ENCODE data around the gene GUK1. TPM values are rescaled to one million over a fixed set of nuclear protein-coding genes. Genes with fewer than 3 reads are reported as not detected.

The GUK1 gene
- total RNA-seq, 1 donor from 2014 or later = 136 TPM

DNA sequence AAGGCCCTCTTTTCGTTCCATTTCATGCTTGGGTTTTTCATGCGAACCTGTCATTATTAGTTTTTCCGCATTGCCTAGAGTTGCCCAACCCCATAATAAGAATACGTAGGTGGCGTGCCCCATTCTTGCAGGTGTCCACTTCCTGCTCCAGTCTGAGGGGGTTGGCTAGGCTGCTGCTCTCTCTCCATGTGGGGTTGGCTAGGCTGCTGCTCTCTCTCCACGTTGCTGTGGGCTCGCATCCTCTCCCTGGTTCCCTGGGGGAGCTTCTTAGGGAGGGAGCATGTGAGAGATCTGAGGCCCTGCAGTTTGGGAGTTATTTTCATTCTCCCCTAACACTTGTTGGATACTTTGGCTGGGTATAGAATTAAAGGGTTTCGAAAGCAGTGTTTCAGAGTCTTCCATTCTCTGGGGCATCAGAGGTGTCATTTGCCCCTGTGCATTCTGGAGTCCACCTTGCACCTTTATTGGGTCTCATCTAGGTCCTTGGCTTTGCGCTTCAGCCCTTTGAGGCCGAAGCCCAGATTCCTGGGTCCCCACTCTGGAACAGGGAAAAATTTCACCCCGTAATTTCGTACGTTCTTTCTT is 45.6 kb upstream of the GUK1 start:
- Mint-ChIP-seq H3K9me3 (peaks cover 18% of the 10 kb centered on the region), H3K27me3 (ENCODE audit: low read depth) (no peaks in the 10 kb centered on the region), H3K36me3 (peaks cover 46% of the 10 kb centered on the region), H3K27ac (no peak overlapping the region), H3K4me1 (peaks cover 5% of the 10 kb centered on the region), H3K4me3 (no peak overlapping the region)
- no peak for DNase-seq (ENCODE audit: low spot score in 2 of 2, unreplicated experiment in 2 of 2)
- no peak for TF ChIP-seq CTCF (IDR thresholded peaks at IDR 0.05; ENCODE audit: unreplicated experiment)

- TF ChIP-seq CTCF (IDR thresholded peaks at IDR 0.05; ENCODE audit: unreplicated experiment) = no peak
- H3K4me1 Mint-ChIP-seq = peaks cover 2% of the 10 kb centered on the region
- peaks cover 18% of the 10 kb centered on the region for H3K9me3 Mint-ChIP-seq
- no peak overlapping the region for H3K27ac Mint-ChIP-seq
- H3K36me3 Mint-ChIP-seq = peaks cover 46% of the 10 kb centered on the region
- DNase-seq (ENCODE audit: low spot score in 2 of 2, unreplicated experiment in 2 of 2) = no peak
- no peaks in the 10 kb centered on the region for H3K27me3 Mint-ChIP-seq (ENCODE audit: low read depth)
- no peak overlapping the region for H3K4me3 Mint-ChIP-seq
Observed at GRCh38 chr1:228095161-228095560, 44.9 kb upstream of the GUK1 start.

GRCh38 chr1:228095938-228096337 is 44.1 kb upstream of the GUK1 start:
- peaks cover 46% of the 10 kb centered on the region for H3K36me3 Mint-ChIP-seq
- H3K9me3 Mint-ChIP-seq = peaks cover 18% of the 10 kb centered on the region
- H3K4me3 Mint-ChIP-seq = no peak overlapping the region
- no peaks in the 10 kb centered on the region for H3K27me3 Mint-ChIP-seq (ENCODE audit: low read depth)
- H3K27ac Mint-ChIP-seq = no peak overlapping the region
- peaks cover 2% of the 10 kb centered on the region for H3K4me1 Mint-ChIP-seq
- no peak for DNase-seq (ENCODE audit: low spot score in 2 of 2, unreplicated experiment in 2 of 2)
- TF ChIP-seq CTCF (IDR thresholded peaks at IDR 0.05; ENCODE audit: unreplicated experiment) = no peak

DNA sequence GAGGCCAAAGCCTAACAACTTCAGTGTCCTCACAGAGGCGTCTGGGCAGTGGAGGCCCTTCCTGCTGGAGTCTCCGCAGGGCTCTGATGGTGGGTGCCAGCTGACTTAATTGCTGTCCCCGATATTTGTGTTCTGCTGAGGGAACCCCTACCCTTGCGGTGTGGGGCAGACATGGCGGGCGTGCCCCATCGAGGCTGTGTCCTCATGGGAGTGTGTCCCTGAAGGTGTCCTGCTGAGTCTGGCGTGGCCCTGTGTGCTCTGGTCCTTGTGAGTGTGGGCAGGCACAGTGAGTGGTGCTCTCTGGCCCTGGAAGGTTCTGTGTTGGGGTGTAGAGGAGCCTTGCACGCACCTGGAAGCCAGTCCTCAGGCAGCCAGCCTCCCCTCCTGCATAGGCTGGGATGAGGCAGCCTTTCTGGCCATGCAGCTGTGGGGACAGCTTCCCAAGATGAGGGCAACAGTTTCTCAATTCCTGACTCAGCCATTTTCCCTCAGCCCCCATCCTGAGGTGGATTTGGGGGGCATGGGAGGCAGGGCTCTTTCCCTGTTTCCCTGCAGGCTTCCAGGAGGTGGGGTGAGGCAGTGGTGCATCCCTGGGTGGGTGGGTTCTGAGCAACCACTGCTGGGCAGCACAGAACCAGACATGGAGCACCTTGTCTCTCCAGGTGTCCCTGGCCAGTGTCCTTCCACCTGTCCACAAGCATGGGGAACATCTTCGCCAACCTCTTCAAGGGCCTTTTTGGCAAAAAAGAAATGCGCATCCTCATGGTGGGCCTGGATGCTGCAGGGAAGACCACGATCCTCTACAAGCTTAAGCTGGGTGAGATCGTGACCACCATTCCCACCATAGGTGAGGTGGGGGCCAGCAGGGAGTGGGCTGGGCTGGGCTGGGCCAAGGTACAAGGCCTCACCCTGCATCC is 43.4 kb upstream of the GUK1 start:
- no peak overlapping the region for H3K4me3 Mint-ChIP-seq
- H3K4me1 Mint-ChIP-seq = peaks cover 7% of the 10 kb centered on the region
- DNase-seq (ENCODE audit: low spot score in 2 of 2, unreplicated experiment in 2 of 2) = no peak
- H3K36me3 Mint-ChIP-seq = peaks cover 46% of the 10 kb centered on the region
- no peak overlapping the region for H3K27ac Mint-ChIP-seq
- peaks cover 18% of the 10 kb centered on the region for H3K9me3 Mint-ChIP-seq
- H3K27me3 Mint-ChIP-seq (ENCODE audit: low read depth) = no peaks in the 10 kb centered on the region
- TF ChIP-seq CTCF (IDR thresholded peaks at IDR 0.05; ENCODE audit: unreplicated experiment) = no peak

DNA sequence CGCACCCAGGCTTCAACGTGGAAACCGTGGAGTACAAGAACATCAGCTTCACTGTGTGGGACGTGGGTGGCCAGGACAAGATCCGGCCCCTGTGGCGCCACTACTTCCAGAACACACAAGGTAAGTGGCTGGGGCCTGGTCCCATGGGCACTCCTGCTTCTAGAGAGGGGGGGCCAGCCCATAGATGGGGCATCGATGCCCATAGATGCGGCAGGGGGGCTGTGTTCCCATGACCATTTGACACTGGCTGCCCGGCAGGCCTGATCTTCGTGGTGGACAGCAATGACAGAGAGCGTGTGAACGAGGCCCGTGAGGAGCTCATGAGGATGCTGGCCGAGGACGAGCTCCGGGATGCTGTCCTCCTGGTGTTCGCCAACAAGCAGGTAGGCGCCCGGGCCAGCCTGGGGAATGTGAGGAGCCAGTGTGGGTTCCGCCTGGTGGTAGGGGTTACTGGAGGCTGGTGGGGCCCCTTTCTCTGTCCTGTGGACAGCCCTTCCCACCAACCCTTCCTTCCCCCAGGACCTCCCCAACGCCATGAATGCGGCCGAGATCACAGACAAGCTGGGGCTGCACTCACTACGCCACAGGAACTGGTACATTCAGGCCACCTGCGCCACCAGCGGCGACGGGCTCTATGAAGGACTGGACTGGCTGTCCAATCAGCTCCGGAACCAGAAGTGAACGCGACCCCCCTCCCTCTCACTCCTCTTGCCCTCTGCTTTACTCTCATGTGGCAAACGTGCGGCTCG is 42.6 kb upstream of the GUK1 start:
- Mint-ChIP-seq H3K27me3 (ENCODE audit: low read depth) (no peaks in the 10 kb centered on the region), H3K27ac (no peak overlapping the region), H3K4me3 (no peak overlapping the region), H3K9me3 (peaks cover 18% of the 10 kb centered on the region), H3K4me1 (peaks cover 5% of the 10 kb centered on the region), H3K36me3 (peaks cover 42% of the 10 kb centered on the region)
- peak in 1 of 2 experiments; percentile 31 for DNase-seq (ENCODE audit: low spot score in 2 of 2, unreplicated experiment in 2 of 2)
- no peak for TF ChIP-seq CTCF (IDR thresholded peaks at IDR 0.05; ENCODE audit: unreplicated experiment)
